HG03521 (cell line): ENCODE measurements around the gene PHGDH.

Source experiments
- ATAC-seq: cut with Tn5 transposase; IDR thresholded peaks from one replicate; pipeline ENCODE4 v1.9.1; 2021; ENCODE audit warnings: mild to moderate bottlenecking, moderate library complexity; ENCODE audit not compliant: unreplicated experiment

Gene PHGDH

GRCh38 chr1:119731741-119732430 is 20.2 kb downstream of the PHGDH start:
- no peak for ATAC-seq

- no peak for ATAC-seq
Measured at GRCh38 chr1:119732465-119733168, 20.9 kb downstream of the PHGDH start.

GRCh38 chr1:119733754-119734153 is 22.0 kb downstream of the PHGDH start:
- no peak for ATAC-seq

- no peak for ATAC-seq
Measured at GRCh38 chr1:119735217-119735616, 23.5 kb downstream of the PHGDH start.

GRCh38 chr1:119736649-119737039 is 24.9 kb downstream of the PHGDH start:
- ATAC-seq, result no peak

GRCh38 chr1:119737040-119737682 is 25.4 kb downstream of the PHGDH start:
- ATAC-seq, result no peak

- ATAC-seq, result no peak
Measured at GRCh38 chr1:119738100-119738720, 26.5 kb downstream of the PHGDH start.

GRCh38 chr1:119739150-119739549 is 27.4 kb downstream of the PHGDH start:
- ATAC-seq, result no peak

GRCh38 chr1:119740261-119740660 is 28.5 kb downstream of the PHGDH start:
- ATAC-seq, result no peak

GRCh38 chr1:119740896-119741780 is 29.4 kb downstream of the PHGDH start:
- ATAC-seq, result no peak

GRCh38 chr1:119742202-119742601 is 30.5 kb downstream of the PHGDH start:
- no peak for ATAC-seq

GRCh38 chr1:119742677-119743076 is 30.9 kb downstream of the PHGDH start:
- ATAC-seq, result no peak

- ATAC-seq, result no peak
Measured at GRCh38 chr1:119743308-119743707, 31.6 kb downstream of the PHGDH start.

- no peak for ATAC-seq
Measured at GRCh38 chr1:119743776-119744597, 32.3 kb downstream of the PHGDH start.

GRCh38 chr1:119744598-119744942 is 32.8 kb downstream of the PHGDH start:
- no peak for ATAC-seq

- ATAC-seq, result no peak
Measured at GRCh38 chr1:119745034-119745433, 33.3 kb downstream of the PHGDH start.

GRCh38 chr1:119747451-119747850 is 35.7 kb downstream of the PHGDH start:
- ATAC-seq, result no peak

GRCh38 chr1:119748040-119748439 is 36.3 kb downstream of the PHGDH start:
- no peak for ATAC-seq

- ATAC-seq, result no peak
Measured at GRCh38 chr1:119752592-119752991, 40.9 kb downstream of the PHGDH start.

GRCh38 chr1:119758584-119758983 is 46.9 kb downstream of the PHGDH start:
- no peak for ATAC-seq
